HG03175 (cell line): ENCODE data around the gene KCNK10.

Source experiments
- ATAC-seq: cut with Tn5 transposase; IDR thresholded peaks from one replicate; pipeline ENCODE4 v1.9.1; 2021; ENCODE audit warnings: mild to moderate bottlenecking, moderate library complexity; ENCODE audit not compliant: unreplicated experiment

The KCNK10 gene

GRCh38 chr14:88321692-88322503, 1.2 kb downstream of the KCNK10 start:
- no peak for ATAC-seq

- ATAC-seq: no peak
Measured at GRCh38 chr14:88318406-88318805, 4.7 kb downstream of the KCNK10 start.

GRCh38 chr14:88316521-88316920, 6.5 kb downstream of the KCNK10 start:
- ATAC-seq: no peak

GRCh38 chr14:88312257-88312656, 10.8 kb downstream of the KCNK10 start:
- no peak for ATAC-seq

- no peak for ATAC-seq
Measured at GRCh38 chr14:88311780-88312179, 11.3 kb downstream of the KCNK10 start.

GRCh38 chr14:88310449-88310848, 12.6 kb downstream of the KCNK10 start:
- ATAC-seq: no peak

GRCh38 chr14:88310021-88310420, 13.0 kb downstream of the KCNK10 start:
- ATAC-seq: no peak

- ATAC-seq: no peak
Measured at GRCh38 chr14:88305528-88306322, 17.3 kb downstream of the KCNK10 start.

GRCh38 chr14:88303041-88303440, 20.0 kb downstream of the KCNK10 start:
- ATAC-seq: no peak

- ATAC-seq: no peak
Measured at GRCh38 chr14:88301381-88301780, 21.7 kb downstream of the KCNK10 start.

- no peak for ATAC-seq
Measured at GRCh38 chr14:88300817-88301216, 22.3 kb downstream of the KCNK10 start.

GRCh38 chr14:88299865-88300530, 23.1 kb downstream of the KCNK10 start:
- ATAC-seq: no peak

- ATAC-seq: no peak
Measured at GRCh38 chr14:88297306-88297705, 25.8 kb downstream of the KCNK10 start.

- ATAC-seq: no peak
Measured at GRCh38 chr14:88296351-88296750, 26.7 kb downstream of the KCNK10 start.

- ATAC-seq: no peak
Measured at GRCh38 chr14:88289996-88290395, 33.1 kb downstream of the KCNK10 start.

GRCh38 chr14:88289234-88289633, 33.8 kb downstream of the KCNK10 start:
- ATAC-seq: no peak

- no peak for ATAC-seq
Measured at GRCh38 chr14:88286309-88286708, 36.8 kb downstream of the KCNK10 start.

GRCh38 chr14:88281447-88281846, 41.6 kb downstream of the KCNK10 start:
- ATAC-seq: no peak

GRCh38 chr14:88276923-88277596, 46.0 kb downstream of the KCNK10 start:
- no peak for ATAC-seq

GRCh38 chr14:88272390-88273269, 50.4 kb downstream of the KCNK10 start:
- ATAC-seq: no peak
